ENCODE data around the gene PERCC1. TPM values are rescaled to one million over a fixed set of nuclear protein-coding genes. Genes with fewer than 3 reads are reported as not detected.

PERCC1 gene
- total RNA-seq, 1 experiment from 2014 or later = not detected

DNA sequence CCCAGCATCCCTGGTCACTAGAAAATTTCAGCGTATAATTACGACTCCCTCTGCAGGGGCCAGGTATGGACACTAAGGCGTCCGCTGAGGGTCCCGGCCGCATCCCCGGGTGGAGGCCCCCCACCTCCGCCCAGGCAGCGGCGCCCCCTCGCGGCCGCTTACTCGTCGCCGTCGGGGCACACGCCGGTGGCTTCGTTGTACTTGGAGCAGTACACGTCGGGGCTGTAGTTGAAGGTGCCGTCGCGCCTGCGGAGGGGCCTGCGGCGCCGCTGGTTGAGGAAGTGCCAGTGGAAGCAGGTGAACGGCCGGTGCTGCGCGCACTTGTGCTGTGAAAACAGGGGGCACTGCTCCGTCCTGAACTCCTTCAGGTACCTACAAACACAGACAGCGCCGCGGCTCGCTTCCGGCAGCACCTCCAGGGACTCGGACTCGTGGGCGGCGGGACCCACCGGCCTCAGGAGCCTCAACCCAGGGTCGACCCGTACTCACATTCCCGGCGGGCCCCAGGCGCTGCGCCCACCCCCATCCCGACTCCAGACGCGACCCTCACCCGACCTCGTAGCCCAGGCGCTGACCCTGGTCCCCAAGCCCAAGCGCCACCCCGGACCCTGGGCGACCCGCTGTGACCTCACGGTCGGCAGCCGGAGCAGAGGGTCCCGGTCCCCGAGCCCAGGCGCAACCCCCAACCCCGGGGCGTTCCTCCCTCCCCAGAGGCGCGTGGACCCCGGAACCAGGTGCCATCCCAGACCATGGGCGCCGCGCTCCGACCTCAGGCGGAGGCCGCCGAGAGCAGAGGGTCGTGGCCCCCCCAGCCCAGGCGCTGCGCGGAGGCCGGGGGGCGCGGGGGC, 17.0 kb upstream of the PERCC1 start:
- ChIA-PET POLR2A (ENCODE audit: low non-redundant PET) (no interaction called here), CTCF (no interaction called here)
- peak; percentile 74 for DNase-seq (ENCODE audit: low spot score)
- H3K9me3 ChIP-seq (ENCODE audit: low read depth, low read length, poor library complexity, severe bottlenecking) = no peaks in the 10 kb centered on the region
- H3K27ac ChIP-seq (ENCODE audit: low read depth, low read length, poor library complexity, severe bottlenecking) = peak overlapping the region; percentile 72
- no peaks in the 10 kb centered on the region for H3K27me3 ChIP-seq (replicated peaks; ENCODE audit: insufficient read depth, low read depth, low read length, poor library complexity)
- peak overlapping the region; percentile 89 for H3K4me3 ChIP-seq (ENCODE audit: low read depth, low read length, poor library complexity, severe bottlenecking)
- no peaks in the 10 kb centered on the region for H3K36me3 ChIP-seq (ENCODE audit: insufficient read depth, low read length, poor library complexity, severe bottlenecking)
- no peak for TF ChIP-seq EZH2 (IDR thresholded peaks at IDR 0.05; ENCODE audit: borderline replicate concordance, low read depth, low read length, poor library complexity, severe bottlenecking)
- TF ChIP-seq, protein P1, sequence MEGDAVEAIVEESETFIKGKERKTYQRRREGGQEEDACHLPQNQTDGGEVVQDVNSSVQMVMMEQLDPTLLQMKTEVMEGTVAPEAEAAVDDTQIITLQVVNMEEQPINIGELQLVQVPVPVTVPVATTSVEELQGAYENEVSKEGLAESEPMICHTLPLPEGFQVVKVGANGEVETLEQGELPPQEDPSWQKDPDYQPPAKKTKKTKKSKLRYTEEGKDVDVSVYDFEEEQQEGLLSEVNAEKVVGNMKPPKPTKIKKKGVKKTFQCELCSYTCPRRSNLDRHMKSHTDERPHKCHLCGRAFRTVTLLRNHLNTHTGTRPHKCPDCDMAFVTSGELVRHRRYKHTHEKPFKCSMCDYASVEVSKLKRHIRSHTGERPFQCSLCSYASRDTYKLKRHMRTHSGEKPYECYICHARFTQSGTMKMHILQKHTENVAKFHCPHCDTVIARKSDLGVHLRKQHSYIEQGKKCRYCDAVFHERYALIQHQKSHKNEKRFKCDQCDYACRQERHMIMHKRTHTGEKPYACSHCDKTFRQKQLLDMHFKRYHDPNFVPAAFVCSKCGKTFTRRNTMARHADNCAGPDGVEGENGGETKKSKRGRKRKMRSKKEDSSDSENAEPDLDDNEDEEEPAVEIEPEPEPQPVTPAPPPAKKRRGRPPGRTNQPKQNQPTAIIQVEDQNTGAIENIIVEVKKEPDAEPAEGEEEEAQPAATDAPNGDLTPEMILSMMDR (conservative IDR thresholded peaks at IDR 0.05; ENCODE audit: low read depth, low read length) = peak; percentile 86
- intact Hi-C loops (cut with micrococcal nuclease; ENCODE audit: unreplicated experiment) = no loop called here
- peaks cover 4% of the 10 kb centered on the region for H3K4me1 ChIP-seq (ENCODE audit: insufficient read depth, low read length, poor library complexity, severe bottlenecking)
- BruUV-seq (replicated peaks) = no TSS peak

DNA sequence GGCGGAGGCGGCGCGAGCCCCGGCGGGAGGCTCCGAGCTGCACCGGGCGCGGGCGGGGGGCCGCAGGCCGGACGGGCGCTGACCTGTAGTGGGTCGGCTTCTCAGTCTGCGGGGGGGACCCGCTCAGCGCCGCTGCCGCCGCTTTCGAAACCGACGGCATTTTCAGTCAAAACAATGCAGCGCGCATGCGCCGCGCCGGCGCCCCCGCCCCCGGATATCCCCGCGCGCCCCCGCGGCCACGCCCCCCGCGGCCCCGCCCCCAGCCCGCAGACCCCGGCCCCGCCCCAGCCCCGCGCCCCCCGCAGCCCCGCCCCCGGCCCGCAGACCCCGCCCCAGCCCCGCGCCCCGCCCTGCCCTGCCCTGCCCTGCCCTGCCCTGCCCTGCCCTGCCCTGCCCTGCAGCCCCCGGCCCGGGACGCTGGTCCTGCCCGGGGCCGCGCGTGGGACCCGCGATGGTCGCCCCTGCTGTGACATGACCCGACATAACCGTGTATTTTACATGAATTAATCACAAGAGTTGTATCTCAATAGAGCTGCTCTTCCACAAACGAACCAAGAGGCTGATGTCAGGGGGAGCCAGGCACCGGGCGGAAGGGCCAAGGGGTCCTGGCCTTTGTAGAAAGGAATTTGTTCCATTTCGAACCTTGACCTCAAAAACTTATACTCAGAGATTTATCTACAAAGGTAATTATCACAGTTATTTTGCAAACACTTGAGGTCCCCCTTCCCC, 16.2 kb upstream of the PERCC1 start, which contains the start of gene UNKL:
Gene UNKL (minus strand): TSS at position 173 of the 729 bp plus-strand sequence. CDS start 13 bp downstream, at position 160.
- intact Hi-C loops (cut with micrococcal nuclease; ENCODE audit: unreplicated experiment) = no loop called here
- Histone ChIP-seq H3K4me1 (ENCODE audit: insufficient read depth, low read length, poor library complexity, severe bottlenecking) (peaks cover 8% of the 10 kb centered on the region), H3K9me3 (ENCODE audit: low read depth, low read length, poor library complexity, severe bottlenecking) (no peaks in the 10 kb centered on the region), H3K36me3 (ENCODE audit: insufficient read depth, low read length, poor library complexity, severe bottlenecking) (no peaks in the 10 kb centered on the region), H3K4me3 (ENCODE audit: low read depth, low read length, poor library complexity, severe bottlenecking) (peak within 1 kb of the TSS; percentile 89), H3K27ac (ENCODE audit: low read depth, low read length, poor library complexity, severe bottlenecking) (peak within 1 kb of the TSS; percentile 72), H3K27me3 (replicated peaks; ENCODE audit: insufficient read depth, low read depth, low read length, poor library complexity) (no peaks in the 10 kb centered on the region)
- DNase-seq (ENCODE audit: low spot score) = peak; percentile 69
- BruUV-seq (replicated peaks) = no TSS peak
- ChIA-PET CTCF (no interaction called here), POLR2A (ENCODE audit: low non-redundant PET) (no interaction called here)
- TF ChIP-seq EZH2 (IDR thresholded peaks at IDR 0.05; ENCODE audit: borderline replicate concordance, low read depth, low read length, poor library complexity, severe bottlenecking) = no peak
- TF ChIP-seq, protein P1 (conservative IDR thresholded peaks at IDR 0.05; ENCODE audit: low read depth, low read length) = no peak

GRCh38 chr16:1416521-1416941, 14.3 kb upstream of the PERCC1 start:
- ChIA-PET POLR2A (ENCODE audit: low non-redundant PET) (interaction anchor here (0.6 kb wide), 1 partner anchor 39 kb away, joined by 3 read pairs; no protein-coding TSS in a partner anchor), CTCF (no interaction called here)

More at GRCh38 chr16:1416521-1416941, 14.3 kb upstream of the PERCC1 start:
- peaks cover 10% of the 10 kb centered on the region for H3K4me1 ChIP-seq (ENCODE audit: insufficient read depth, low read length, poor library complexity, severe bottlenecking)
- no TSS peak for BruUV-seq (replicated peaks)
- H3K4me3 ChIP-seq (ENCODE audit: low read depth, low read length, poor library complexity, severe bottlenecking) = no peak overlapping the region
- H3K27me3 ChIP-seq (replicated peaks; ENCODE audit: insufficient read depth, low read depth, low read length, poor library complexity) = no peaks in the 10 kb centered on the region
- H3K9me3 ChIP-seq (ENCODE audit: low read depth, low read length, poor library complexity, severe bottlenecking) = no peaks in the 10 kb centered on the region
- intact Hi-C loops (cut with micrococcal nuclease; ENCODE audit: unreplicated experiment) = no loop called here
- DNase-seq (ENCODE audit: low spot score) = no peak
- H3K27ac ChIP-seq (ENCODE audit: low read depth, low read length, poor library complexity, severe bottlenecking) = no peak overlapping the region
- TF ChIP-seq, protein P1 (conservative IDR thresholded peaks at IDR 0.05; ENCODE audit: low read depth, low read length) = no peak
- no peaks in the 10 kb centered on the region for H3K36me3 ChIP-seq (ENCODE audit: insufficient read depth, low read length, poor library complexity, severe bottlenecking)

All from A673 (cell line).